NCI-H2029 treated with DMSO at 0.1 percent for 48 hours (cell line): Measurements from ENCODE around the gene NCBP1.

Experiments used
- DNase-seq: peaks from one replicate; lab custom pipeline; 2025; lab: John Stamatoyannopoulos, UW

Gene NCBP1

GRCh38 chr9:97627624-97628023 is 6.0 kb upstream of the NCBP1 start:
- no peak for DNase-seq

GRCh38 chr9:97628668-97629067 is 5.0 kb upstream of the NCBP1 start:
- DNase-seq: no peak

- DNase-seq: no peak
Measured at GRCh38 chr9:97629156-97629555, 4.5 kb upstream of the NCBP1 start.

GRCh38 chr9:97630591-97630990 is 3.0 kb upstream of the NCBP1 start:
- DNase-seq: no peak

GRCh38 chr9:97632248-97632984 is 1.2 kb upstream of the NCBP1 start:
- DNase-seq: peak; percentile 84

- no peak for DNase-seq
Measured at GRCh38 chr9:97633859-97634490, 354 bp downstream of the NCBP1 start.

GRCh38 chr9:97635026-97635425 is 1.4 kb downstream of the NCBP1 start:
- no peak for DNase-seq

- no peak for DNase-seq
Measured at GRCh38 chr9:97636903-97637302, 3.3 kb downstream of the NCBP1 start.

GRCh38 chr9:97638666-97639065 is 5.0 kb downstream of the NCBP1 start:
- DNase-seq: no peak

GRCh38 chr9:97640325-97640724 is 6.7 kb downstream of the NCBP1 start:
- DNase-seq: no peak

- no peak for DNase-seq
Measured at GRCh38 chr9:97645720-97646119, 12.1 kb downstream of the NCBP1 start.

- no peak for DNase-seq
Measured at GRCh38 chr9:97647996-97648395, 14.4 kb downstream of the NCBP1 start.

- no peak for DNase-seq
Measured at GRCh38 chr9:97651646-97652045, 18.0 kb downstream of the NCBP1 start.

GRCh38 chr9:97658707-97659106 is 25.1 kb downstream of the NCBP1 start:
- no peak for DNase-seq

- DNase-seq: no peak
Measured at GRCh38 chr9:97659771-97660170, 26.1 kb downstream of the NCBP1 start.

GRCh38 chr9:97660340-97660739 is 26.7 kb downstream of the NCBP1 start:
- no peak for DNase-seq

GRCh38 chr9:97660847-97661246 is 27.2 kb downstream of the NCBP1 start:
- no peak for DNase-seq

- no peak for DNase-seq
Measured at GRCh38 chr9:97665742-97666141, 32.1 kb downstream of the NCBP1 start.

GRCh38 chr9:97666907-97667686 is 33.5 kb downstream of the NCBP1 start:
- no peak for DNase-seq

GRCh38 chr9:97668485-97668884 is 34.9 kb downstream of the NCBP1 start:
- DNase-seq: no peak

GRCh38 chr9:97670586-97670985 is 37.0 kb downstream of the NCBP1 start:
- no peak for DNase-seq

GRCh38 chr9:97672403-97672802 is 38.8 kb downstream of the NCBP1 start:
- no peak for DNase-seq

GRCh38 chr9:97673922-97674321 is 40.3 kb downstream of the NCBP1 start:
- no peak for DNase-seq
